ENCODE measurements around the gene NFXL1.

DNA sequence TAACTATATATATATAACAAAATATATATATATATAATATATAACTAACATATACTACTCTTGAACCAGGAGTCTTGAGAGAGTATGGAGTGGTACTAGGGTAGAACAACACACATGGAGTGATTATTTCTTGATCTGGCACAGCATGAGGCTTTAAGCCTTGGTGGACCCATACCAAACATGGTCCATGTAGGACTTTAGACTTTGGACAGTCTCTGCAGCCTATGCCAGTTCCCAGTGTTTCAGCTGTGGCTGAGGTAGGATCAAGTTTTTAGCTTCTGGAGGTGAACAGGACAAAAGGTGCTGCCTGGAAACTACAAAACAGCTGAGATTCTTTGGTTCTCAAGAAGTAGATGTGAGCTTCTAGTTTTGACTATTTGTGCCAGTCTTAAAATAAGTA lies 97.1 kb downstream of the NFXL1 start:
- TF ChIP-seq, protein P1, sequence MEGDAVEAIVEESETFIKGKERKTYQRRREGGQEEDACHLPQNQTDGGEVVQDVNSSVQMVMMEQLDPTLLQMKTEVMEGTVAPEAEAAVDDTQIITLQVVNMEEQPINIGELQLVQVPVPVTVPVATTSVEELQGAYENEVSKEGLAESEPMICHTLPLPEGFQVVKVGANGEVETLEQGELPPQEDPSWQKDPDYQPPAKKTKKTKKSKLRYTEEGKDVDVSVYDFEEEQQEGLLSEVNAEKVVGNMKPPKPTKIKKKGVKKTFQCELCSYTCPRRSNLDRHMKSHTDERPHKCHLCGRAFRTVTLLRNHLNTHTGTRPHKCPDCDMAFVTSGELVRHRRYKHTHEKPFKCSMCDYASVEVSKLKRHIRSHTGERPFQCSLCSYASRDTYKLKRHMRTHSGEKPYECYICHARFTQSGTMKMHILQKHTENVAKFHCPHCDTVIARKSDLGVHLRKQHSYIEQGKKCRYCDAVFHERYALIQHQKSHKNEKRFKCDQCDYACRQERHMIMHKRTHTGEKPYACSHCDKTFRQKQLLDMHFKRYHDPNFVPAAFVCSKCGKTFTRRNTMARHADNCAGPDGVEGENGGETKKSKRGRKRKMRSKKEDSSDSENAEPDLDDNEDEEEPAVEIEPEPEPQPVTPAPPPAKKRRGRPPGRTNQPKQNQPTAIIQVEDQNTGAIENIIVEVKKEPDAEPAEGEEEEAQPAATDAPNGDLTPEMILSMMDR (conservative IDR thresholded peaks at IDR 0.05; ENCODE audit: low read length), result no peak
- TF ChIP-seq EZH2phosphoT487 (IDR thresholded peaks at IDR 0.05; ENCODE audit: borderline replicate concordance), result no peak

Measured in Loucy (cell line).